K562 (cell line): ENCODE data around the gene APLF. TPM values are rescaled to one million over a fixed set of nuclear protein-coding genes. Genes with fewer than 3 reads are reported as not detected.

Experiments used
- BHLHE40 ChIP-seq: IDR thresholded peaks from 2 replicates; pipeline ENCODE4 v1.6.1; 2011; ENCODE audit warnings: low read length, improper control_type of control experiment
- CBFA2T3 ChIP-seq: fragments of 450-650 bp; IDR thresholded peaks from 2 replicates; pipeline ENCODE4 v1.6.1; 2017
- CXXC5 ChIP-seq: fragments of 250-450 bp; sonication (Bioruptor Pico); IDR thresholded peaks from 2 replicates; pipeline ENCODE4 v1.8.0; 2022; ENCODE audit warnings: inconsistent platforms, mild to moderate bottlenecking, moderate library complexity
- ELF1 ChIP-seq: fragments of 200-800 bp; sonication (Bioruptor generic); IDR thresholded peaks from 2 replicates; pipeline ENCODE4 v1.6.1; 2016; ENCODE audit warnings: missing genetic modification characterization, missing compliant biosample characterization
- FOSL1 ChIP-seq: fragments of 200-800 bp; sonication (Bioruptor generic); conservative IDR thresholded peaks from 2 replicates; pipeline ENCODE4 v1.6.1; 2016; ENCODE audit warnings: missing genetic modification characterization, missing compliant biosample characterization
- L3MBTL2 ChIP-seq: fragments of 450-650 bp; IDR thresholded peaks from 2 replicates; pipeline ENCODE4 v1.6.1; 2016; ENCODE audit warnings: mild to moderate bottlenecking, moderate library complexity
- TAL1 ChIP-seq: fragments of 450-650 bp; IDR thresholded peaks from 2 replicates; pipeline ENCODE4 v1.6.1; 2016; ENCODE audit warnings: mild to moderate bottlenecking
- TEAD4 ChIP-seq, 2 experiments: sonication (generic) in 1 of 2; formaldehyde crosslinking in 1 of 2; IDR thresholded peaks; 2 replicates each; pipeline versions ENCODE4 v1.6.1 to v1.8.0; 2012 to 2022; ENCODE audit warnings: borderline replicate concordance in 1 of 2, inconsistent platforms in 1 of 2, low read length in 1 of 2, mild to moderate bottlenecking in 1 of 2, missing genetic modification reagents in 1 of 2
- ZNF766 ChIP-seq: fragments of 200-800 bp; sonication (Bioruptor generic); conservative IDR thresholded peaks from 2 replicates; pipeline ENCODE4 v1.6.1; 2016; ENCODE audit warnings: missing genetic modification characterization, missing compliant biosample characterization
- polyA plus RNA-seq, 8 experiments: library from polyadenylated mRNA; depleted of rRNA in 4 of 8; stranded (reverse) in 5 of 8; unstranded in 3 of 8; fragments of >200 nt; fragmentation: Nextera tagmentation in 2 of 8; fragmentation: Illumina TruSeq in 1 of 8; extraction: Ambion mirVana in 2 of 8; extraction: Trizol in 1 of 8; gene quantifications; 2 replicates each; pipeline versions ENCODE4 v1.2.1 to v1.2.3, GENCODE V29; 2011 to 2014; ENCODE audit warnings: inconsistent platforms in 1 of 8, missing spikeins in 1 of 8
- total RNA-seq, 7 experiments: library from RNA; depleted of rRNA in 6 of 7; stranded (reverse); fragments of >200 nt in 6 of 7; fragmentation: Illumina TruSeq in 2 of 7; extraction: Trizol in 2 of 7; gene quantifications; 2 replicates each; pipeline versions ENCODE4 v1.2.1 to v1.2.3, GENCODE V29; 2011 to 2021; ENCODE audit warnings: low replicate concordance in 1 of 7
- TF ChIP-seq, protein P1 (sequence below): fragments of 450-650 bp; IDR thresholded peaks from 2 replicates; pipeline ENCODE4 v1.6.1; 2016; ENCODE audit warnings: mild to moderate bottlenecking, moderate library complexity
- TF ChIP-seq, protein P2 (sequence below): sonication (generic); formaldehyde crosslinking; IDR thresholded peaks from 2 replicates; pipeline ENCODE4 v1.8.1; 2023; ENCODE audit warnings: mild to moderate bottlenecking, missing genetic modification reagents, moderate library complexity

Gene APLF
- total and polyA plus RNA-seq, 9 of the 15 experiments (the other 6 are each of a cell fraction or from before 2014, with no cell fraction given), result 0.07 to 1.1 (median 0.71) TPM

DNA sequence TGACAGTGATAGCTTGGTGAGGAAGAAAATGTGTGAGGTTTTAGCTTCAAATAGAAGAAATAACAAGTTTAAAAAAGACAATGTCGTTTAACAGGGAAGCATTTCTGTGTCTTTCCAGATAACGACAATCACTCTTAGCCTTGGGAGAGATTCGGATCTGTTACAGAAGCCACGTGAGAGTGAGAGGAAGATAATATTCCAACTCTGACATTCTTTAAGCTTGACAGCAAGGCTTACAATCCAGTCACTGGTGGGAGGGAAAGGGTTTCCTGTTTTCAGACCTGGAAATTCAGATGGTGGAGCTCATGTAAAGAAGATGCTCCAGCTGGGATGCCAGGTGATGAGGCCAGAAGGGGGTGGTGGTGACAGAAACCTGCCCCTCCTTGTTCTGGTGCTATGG, 31.1 kb upstream of the APLF start (continued):
- TF ChIP-seq, protein P1, sequence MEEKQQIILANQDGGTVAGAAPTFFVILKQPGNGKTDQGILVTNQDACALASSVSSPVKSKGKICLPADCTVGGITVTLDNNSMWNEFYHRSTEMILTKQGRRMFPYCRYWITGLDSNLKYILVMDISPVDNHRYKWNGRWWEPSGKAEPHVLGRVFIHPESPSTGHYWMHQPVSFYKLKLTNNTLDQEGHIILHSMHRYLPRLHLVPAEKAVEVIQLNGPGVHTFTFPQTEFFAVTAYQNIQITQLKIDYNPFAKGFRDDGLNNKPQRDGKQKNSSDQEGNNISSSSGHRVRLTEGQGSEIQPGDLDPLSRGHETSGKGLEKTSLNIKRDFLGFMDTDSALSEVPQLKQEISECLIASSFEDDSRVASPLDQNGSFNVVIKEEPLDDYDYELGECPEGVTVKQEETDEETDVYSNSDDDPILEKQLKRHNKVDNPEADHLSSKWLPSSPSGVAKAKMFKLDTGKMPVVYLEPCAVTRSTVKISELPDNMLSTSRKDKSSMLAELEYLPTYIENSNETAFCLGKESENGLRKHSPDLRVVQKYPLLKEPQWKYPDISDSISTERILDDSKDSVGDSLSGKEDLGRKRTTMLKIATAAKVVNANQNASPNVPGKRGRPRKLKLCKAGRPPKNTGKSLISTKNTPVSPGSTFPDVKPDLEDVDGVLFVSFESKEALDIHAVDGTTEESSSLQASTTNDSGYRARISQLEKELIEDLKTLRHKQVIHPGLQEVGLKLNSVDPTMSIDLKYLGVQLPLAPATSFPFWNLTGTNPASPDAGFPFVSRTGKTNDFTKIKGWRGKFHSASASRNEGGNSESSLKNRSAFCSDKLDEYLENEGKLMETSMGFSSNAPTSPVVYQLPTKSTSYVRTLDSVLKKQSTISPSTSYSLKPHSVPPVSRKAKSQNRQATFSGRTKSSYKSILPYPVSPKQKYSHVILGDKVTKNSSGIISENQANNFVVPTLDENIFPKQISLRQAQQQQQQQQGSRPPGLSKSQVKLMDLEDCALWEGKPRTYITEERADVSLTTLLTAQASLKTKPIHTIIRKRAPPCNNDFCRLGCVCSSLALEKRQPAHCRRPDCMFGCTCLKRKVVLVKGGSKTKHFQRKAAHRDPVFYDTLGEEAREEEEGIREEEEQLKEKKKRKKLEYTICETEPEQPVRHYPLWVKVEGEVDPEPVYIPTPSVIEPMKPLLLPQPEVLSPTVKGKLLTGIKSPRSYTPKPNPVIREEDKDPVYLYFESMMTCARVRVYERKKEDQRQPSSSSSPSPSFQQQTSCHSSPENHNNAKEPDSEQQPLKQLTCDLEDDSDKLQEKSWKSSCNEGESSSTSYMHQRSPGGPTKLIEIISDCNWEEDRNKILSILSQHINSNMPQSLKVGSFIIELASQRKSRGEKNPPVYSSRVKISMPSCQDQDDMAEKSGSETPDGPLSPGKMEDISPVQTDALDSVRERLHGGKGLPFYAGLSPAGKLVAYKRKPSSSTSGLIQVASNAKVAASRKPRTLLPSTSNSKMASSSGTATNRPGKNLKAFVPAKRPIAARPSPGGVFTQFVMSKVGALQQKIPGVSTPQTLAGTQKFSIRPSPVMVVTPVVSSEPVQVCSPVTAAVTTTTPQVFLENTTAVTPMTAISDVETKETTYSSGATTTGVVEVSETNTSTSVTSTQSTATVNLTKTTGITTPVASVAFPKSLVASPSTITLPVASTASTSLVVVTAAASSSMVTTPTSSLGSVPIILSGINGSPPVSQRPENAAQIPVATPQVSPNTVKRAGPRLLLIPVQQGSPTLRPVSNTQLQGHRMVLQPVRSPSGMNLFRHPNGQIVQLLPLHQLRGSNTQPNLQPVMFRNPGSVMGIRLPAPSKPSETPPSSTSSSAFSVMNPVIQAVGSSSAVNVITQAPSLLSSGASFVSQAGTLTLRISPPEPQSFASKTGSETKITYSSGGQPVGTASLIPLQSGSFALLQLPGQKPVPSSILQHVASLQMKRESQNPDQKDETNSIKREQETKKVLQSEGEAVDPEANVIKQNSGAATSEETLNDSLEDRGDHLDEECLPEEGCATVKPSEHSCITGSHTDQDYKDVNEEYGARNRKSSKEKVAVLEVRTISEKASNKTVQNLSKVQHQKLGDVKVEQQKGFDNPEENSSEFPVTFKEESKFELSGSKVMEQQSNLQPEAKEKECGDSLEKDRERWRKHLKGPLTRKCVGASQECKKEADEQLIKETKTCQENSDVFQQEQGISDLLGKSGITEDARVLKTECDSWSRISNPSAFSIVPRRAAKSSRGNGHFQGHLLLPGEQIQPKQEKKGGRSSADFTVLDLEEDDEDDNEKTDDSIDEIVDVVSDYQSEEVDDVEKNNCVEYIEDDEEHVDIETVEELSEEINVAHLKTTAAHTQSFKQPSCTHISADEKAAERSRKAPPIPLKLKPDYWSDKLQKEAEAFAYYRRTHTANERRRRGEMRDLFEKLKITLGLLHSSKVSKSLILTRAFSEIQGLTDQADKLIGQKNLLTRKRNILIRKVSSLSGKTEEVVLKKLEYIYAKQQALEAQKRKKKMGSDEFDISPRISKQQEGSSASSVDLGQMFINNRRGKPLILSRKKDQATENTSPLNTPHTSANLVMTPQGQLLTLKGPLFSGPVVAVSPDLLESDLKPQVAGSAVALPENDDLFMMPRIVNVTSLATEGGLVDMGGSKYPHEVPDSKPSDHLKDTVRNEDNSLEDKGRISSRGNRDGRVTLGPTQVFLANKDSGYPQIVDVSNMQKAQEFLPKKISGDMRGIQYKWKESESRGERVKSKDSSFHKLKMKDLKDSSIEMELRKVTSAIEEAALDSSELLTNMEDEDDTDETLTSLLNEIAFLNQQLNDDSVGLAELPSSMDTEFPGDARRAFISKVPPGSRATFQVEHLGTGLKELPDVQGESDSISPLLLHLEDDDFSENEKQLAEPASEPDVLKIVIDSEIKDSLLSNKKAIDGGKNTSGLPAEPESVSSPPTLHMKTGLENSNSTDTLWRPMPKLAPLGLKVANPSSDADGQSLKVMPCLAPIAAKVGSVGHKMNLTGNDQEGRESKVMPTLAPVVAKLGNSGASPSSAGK, result no peak
- TF ChIP-seq ELF1 (peak; percentile 38; the same call in 1 of the 2 replicates), BHLHE40 (peak; percentile 74), TAL1 (0 out of 2 replicates have a peak, but pooled peaks have one; percentile 21), CBFA2T3 (peak; percentile 30; the same call in 1 of the 2 replicates), ZNF766 (CRISPR knock-in tag) (0 out of 2 replicates have a peak, but pooled peaks have one; percentile 36), CXXC5 (CRISPR knock-in tag) (peak; percentile 41; the same call in 1 of the 2 replicates), L3MBTL2 (peak; percentile 65), TEAD4 (IDR thresholded peaks at IDR 0.05; ENCODE audit: low read length) (peak; percentile 48; the same call in 1 of the 2 replicates), TEAD4 (CRISPR knock-in tag; IDR thresholded peaks at IDR 0.05; ENCODE audit: borderline replicate concordance) (no peak), FOSL1 (tag) (0 out of 2 replicates have a peak, but pooled peaks have one; percentile 5)
- TF ChIP-seq, protein P2, sequence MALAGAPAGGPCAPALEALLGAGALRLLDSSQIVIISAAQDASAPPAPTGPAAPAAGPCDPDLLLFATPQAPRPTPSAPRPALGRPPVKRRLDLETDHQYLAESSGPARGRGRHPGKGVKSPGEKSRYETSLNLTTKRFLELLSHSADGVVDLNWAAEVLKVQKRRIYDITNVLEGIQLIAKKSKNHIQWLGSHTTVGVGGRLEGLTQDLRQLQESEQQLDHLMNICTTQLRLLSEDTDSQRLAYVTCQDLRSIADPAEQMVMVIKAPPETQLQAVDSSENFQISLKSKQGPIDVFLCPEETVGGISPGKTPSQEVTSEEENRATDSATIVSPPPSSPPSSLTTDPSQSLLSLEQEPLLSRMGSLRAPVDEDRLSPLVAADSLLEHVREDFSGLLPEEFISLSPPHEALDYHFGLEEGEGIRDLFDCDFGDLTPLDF (CRISPR knock-in tag), result no peak
